Peyer's patch (tissue), 4 donors: ENCODE measurements around the gene BTK.

Experiments
- POLR2A ChIP-seq, 2 donors: fragments of 450-650 bp; IDR thresholded peaks; one replicate each; pipeline ENCODE4 v1.5.1; 2017; ENCODE audit warnings: antibody characterized with exemption in 2 of 2, mild to moderate bottlenecking in 2 of 2, moderate library complexity in 2 of 2
- TF ChIP-seq, protein P1 (sequence below), 6 experiments: fragments of 450-650 bp in 4 of 6; fragments of 200-600 bp in 2 of 6; sonication (generic) in 1 of 6; IDR thresholded peaks; one replicate each; pipeline ENCODE4 v1.5.1; 2017 to 2019; ENCODE audit warnings: antibody characterized with exemption in 6 of 6, mild to moderate bottlenecking in 3 of 6, moderate library complexity in 1 of 6

DNA sequence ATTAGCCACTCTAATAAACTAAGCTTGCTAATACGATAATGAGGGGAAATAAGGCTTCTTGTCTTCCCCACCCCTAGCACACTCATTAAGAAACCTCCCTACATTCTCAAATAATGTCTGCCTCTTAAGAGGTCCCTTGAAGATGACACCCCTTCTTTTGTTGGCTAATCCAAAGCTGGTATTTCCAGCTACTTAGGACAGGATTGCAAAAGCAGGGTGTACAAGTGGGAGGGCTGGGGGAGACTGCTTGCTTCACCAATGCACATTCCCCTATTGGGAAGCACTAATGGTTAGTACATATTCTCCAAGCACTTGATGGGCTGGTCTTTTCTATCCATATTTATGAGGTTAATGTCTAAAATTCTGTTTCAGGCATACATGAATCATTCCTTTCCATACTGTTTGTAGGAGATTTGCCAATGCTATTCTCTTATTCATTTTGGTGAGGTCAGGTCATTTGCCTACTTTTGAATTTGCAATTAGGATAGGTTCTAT is 20.6 kb downstream of the BTK start:
- TF ChIP-seq, protein P1, sequence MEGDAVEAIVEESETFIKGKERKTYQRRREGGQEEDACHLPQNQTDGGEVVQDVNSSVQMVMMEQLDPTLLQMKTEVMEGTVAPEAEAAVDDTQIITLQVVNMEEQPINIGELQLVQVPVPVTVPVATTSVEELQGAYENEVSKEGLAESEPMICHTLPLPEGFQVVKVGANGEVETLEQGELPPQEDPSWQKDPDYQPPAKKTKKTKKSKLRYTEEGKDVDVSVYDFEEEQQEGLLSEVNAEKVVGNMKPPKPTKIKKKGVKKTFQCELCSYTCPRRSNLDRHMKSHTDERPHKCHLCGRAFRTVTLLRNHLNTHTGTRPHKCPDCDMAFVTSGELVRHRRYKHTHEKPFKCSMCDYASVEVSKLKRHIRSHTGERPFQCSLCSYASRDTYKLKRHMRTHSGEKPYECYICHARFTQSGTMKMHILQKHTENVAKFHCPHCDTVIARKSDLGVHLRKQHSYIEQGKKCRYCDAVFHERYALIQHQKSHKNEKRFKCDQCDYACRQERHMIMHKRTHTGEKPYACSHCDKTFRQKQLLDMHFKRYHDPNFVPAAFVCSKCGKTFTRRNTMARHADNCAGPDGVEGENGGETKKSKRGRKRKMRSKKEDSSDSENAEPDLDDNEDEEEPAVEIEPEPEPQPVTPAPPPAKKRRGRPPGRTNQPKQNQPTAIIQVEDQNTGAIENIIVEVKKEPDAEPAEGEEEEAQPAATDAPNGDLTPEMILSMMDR (IDR thresholded peaks at IDR 0.05): no peak
- no peak for TF ChIP-seq POLR2A (IDR thresholded peaks at IDR 0.05)
